GM10248 (cell line): ENCODE results near the gene PTPRF.

Source experiments
- CTCF ChIA-PET: fragments of 300-600 bp; sonication (Branson Sonifier 250); formaldehyde crosslinking; extraction: SDS; loops from one replicate; lab custom pipeline; 2021; ENCODE audit warnings: antibody characterized with exemption; lab: Yijun Ruan, JAX
- POLR2A ChIA-PET: fragments of 350-650 bp; sonication (Branson Sonifier 250); formaldehyde crosslinking; extraction: SDS; loops from one replicate; lab custom pipeline; 2020; ENCODE audit warnings: antibody characterized with exemption; lab: Yijun Ruan, JAX
- DNase-seq: peaks from one replicate; pipeline ENCODE4 v3.0.0; 2012; ENCODE audit errors: extremely low spot score
- TF ChIP-seq, protein P1 (sequence below): IDR thresholded peaks from 2 replicates; pipeline ENCODE4 v1.5.1; 2012; ENCODE audit warnings: mild to moderate bottlenecking, low read depth; ENCODE audit errors: extremely low read depth, missing control alignments, control extremely low read depth

Gene PTPRF

DNA sequence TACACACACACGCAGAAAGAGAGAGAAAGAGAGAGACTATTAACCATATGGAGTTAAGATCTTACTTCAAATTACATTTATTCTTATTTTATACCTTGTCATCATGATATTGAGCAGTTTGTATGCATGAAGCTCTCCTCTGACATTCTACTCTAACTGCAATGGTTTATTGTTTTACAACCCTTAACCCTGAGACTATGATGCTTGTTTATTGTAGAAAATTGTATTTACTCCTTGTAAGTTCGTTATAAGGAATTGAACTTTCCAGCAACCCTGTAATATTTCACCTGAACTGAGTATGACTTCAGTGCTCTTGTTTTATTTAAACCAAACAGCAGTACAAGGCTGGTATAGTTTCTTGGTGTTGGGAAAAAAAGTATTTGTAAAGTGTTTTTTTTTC lies 18.6 kb upstream of the PTPRF start:
- CTCF ChIA-PET = interaction anchor here (0.7 to 1.4 kb wide), 3 partner anchors 19 to 524 kb away, joined by 3 to 4 read pairs (median 4); no protein-coding TSS in a partner anchor
- POLR2A ChIA-PET = no interaction called here

GRCh38 chr1:43512681-43513080 lies 18.0 kb upstream of the PTPRF start:
- ChIA-PET CTCF (interaction anchor here (0.7 to 1.4 kb wide), 2 partner anchors 422 to 523 kb away, joined by 3 to 4 read pairs; no protein-coding TSS in a partner anchor), POLR2A (no interaction called here)
- TF ChIP-seq, protein P1, sequence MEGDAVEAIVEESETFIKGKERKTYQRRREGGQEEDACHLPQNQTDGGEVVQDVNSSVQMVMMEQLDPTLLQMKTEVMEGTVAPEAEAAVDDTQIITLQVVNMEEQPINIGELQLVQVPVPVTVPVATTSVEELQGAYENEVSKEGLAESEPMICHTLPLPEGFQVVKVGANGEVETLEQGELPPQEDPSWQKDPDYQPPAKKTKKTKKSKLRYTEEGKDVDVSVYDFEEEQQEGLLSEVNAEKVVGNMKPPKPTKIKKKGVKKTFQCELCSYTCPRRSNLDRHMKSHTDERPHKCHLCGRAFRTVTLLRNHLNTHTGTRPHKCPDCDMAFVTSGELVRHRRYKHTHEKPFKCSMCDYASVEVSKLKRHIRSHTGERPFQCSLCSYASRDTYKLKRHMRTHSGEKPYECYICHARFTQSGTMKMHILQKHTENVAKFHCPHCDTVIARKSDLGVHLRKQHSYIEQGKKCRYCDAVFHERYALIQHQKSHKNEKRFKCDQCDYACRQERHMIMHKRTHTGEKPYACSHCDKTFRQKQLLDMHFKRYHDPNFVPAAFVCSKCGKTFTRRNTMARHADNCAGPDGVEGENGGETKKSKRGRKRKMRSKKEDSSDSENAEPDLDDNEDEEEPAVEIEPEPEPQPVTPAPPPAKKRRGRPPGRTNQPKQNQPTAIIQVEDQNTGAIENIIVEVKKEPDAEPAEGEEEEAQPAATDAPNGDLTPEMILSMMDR = no peak
- no peak for DNase-seq

More for the DNA sequence above, 18.6 kb upstream of the PTPRF start:
- no peak for DNase-seq
- TF ChIP-seq, protein P1 = no peak

- ChIA-PET POLR2A (no interaction called here), CTCF (interaction anchor here (1.0 to 1.9 kb wide), 3 partner anchors 13 to 523 kb away, joined by 3 to 5 read pairs (median 4); no protein-coding TSS in a partner anchor)
- TF ChIP-seq, protein P1 = no peak
- DNase-seq = no peak
Measured at GRCh38 chr1:43513471-43514173, 17.1 kb upstream of the PTPRF start.

- ChIA-PET POLR2A (no interaction called here), CTCF (interaction anchor here (1.3 to 3.6 kb wide), 2 partner anchors 11 to 415 kb away, joined by 7 to 20 read pairs; partner anchors contain the start of gene ARTN)
- TF ChIP-seq, protein P1 = no peak
- no peak for DNase-seq
Measured at GRCh38 chr1:43518935-43519686, 11.6 kb upstream of the PTPRF start.

- CTCF ChIA-PET = interaction anchor here (1.2 to 3.6 kb wide), 4 partner anchors 10 to 430 kb away, joined by 3 to 20 read pairs (median 7); partner anchors contain the start of gene ARTN
- TF ChIP-seq, protein P1 = no peak
- POLR2A ChIA-PET = no interaction called here
- DNase-seq = no peak
Measured at GRCh38 chr1:43520100-43520778, 10.4 kb upstream of the PTPRF start.

DNA sequence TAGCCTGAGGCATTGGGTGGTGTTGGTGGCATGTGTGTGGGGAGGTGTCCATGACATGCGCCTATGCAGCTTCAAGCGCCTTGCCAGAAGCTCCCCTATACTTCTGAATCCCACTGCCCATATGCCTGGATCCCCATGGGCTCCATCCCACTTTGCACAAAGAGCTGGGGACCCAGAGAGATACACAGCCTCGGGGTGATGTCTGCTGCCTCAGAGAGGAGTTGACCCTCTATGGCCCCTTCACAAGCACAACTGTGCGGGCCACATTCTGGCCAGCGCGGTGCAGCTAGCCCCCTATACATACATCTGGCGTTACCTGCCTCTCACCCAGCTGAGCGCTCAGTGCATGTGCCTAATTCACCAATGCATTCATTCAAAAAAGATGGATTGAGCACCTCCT lies 9.6 kb upstream of the PTPRF start:
- ChIA-PET CTCF (interaction anchor here (0.9 to 3.6 kb wide), 5 partner anchors 9 to 516 kb away, joined by 3 to 20 read pairs (median 4); partner anchors contain the start of gene ARTN), POLR2A (no interaction called here)
- no peak for DNase-seq
- TF ChIP-seq, protein P1 = no peak
